Left ventricle myocardium inferior (tissue), 1 donor: ENCODE results near the gene HIGD1B. TPM values are rescaled to one million over a fixed set of nuclear protein-coding genes. Genes with fewer than 3 reads are reported as not detected.
A peak's percentile ranks its signal among the peaks of the same experiment; 100 is the strongest.

Experiments used
- DNase-seq: peaks from one replicate; pipeline ENCODE4 v3.0.0-alpha.2; 2020
- H3K27ac ChIP-seq: fragments of 200-600 bp; replicated peaks from 2 replicates; pipeline ENCODE4 v1.8.0; 2021
- H3K27me3 ChIP-seq: fragments of 200-600 bp; 2 replicates; pipeline ENCODE4 v1.8.0; 2021; ENCODE audit warnings: low read depth
- H3K36me3 ChIP-seq: fragments of 200-600 bp; 2 replicates; pipeline ENCODE4 v1.8.0; 2021
- H3K4me1 ChIP-seq: fragments of 200-600 bp; 2 replicates; pipeline ENCODE4 v1.8.0; 2021
- H3K4me3 ChIP-seq: fragments of 200-600 bp; 2 replicates; pipeline ENCODE4 v1.8.0; 2021; ENCODE audit warnings: mild to moderate bottlenecking, moderate library complexity
- H3K9me3 ChIP-seq: fragments of 200-600 bp; replicated peaks from 2 replicates; pipeline ENCODE4 v1.8.0; 2021
- intact Hi-C: fragments of 100-400 bp; cut with micrococcal nuclease; formaldehyde crosslinking; loops from one replicate; pipeline ENCODE4 v1.11.0; 2022
- total RNA-seq: library from RNA; stranded (reverse); fragmentation: NEBNext Ultra II Directional; extraction: Animal tissue kit (Norgen Biotek cat#: 25700); gene quantifications from one replicate; pipeline ENCODE4 v1.2.1, GENCODE V29; 2021
- TF ChIP-seq, protein P1 (sequence below): fragments of 200-600 bp; IDR thresholded peaks from 2 replicates; pipeline ENCODE4 v1.8.0; 2021; ENCODE audit warnings: antibody characterized with exemption, mild to moderate bottlenecking, borderline replicate concordance
- donor health status: DM: no; HTN: yes; CAD: no; lungs with severe emphysema.

HIGD1B gene
- total RNA-seq, 1 donor from 2014 or later = 18.3 TPM

- no peak overlapping the region for H3K4me3 ChIP-seq
- intact Hi-C loops = no loop called here
- TF ChIP-seq, protein P1, sequence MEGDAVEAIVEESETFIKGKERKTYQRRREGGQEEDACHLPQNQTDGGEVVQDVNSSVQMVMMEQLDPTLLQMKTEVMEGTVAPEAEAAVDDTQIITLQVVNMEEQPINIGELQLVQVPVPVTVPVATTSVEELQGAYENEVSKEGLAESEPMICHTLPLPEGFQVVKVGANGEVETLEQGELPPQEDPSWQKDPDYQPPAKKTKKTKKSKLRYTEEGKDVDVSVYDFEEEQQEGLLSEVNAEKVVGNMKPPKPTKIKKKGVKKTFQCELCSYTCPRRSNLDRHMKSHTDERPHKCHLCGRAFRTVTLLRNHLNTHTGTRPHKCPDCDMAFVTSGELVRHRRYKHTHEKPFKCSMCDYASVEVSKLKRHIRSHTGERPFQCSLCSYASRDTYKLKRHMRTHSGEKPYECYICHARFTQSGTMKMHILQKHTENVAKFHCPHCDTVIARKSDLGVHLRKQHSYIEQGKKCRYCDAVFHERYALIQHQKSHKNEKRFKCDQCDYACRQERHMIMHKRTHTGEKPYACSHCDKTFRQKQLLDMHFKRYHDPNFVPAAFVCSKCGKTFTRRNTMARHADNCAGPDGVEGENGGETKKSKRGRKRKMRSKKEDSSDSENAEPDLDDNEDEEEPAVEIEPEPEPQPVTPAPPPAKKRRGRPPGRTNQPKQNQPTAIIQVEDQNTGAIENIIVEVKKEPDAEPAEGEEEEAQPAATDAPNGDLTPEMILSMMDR = peak; percentile 72
- H3K27me3 ChIP-seq = no peaks in the 10 kb centered on the region
- no peak for DNase-seq
- H3K9me3 ChIP-seq = no peaks in the 10 kb centered on the region
- no peaks in the 10 kb centered on the region for H3K4me1 ChIP-seq
- H3K27ac ChIP-seq = no peak overlapping the region
- H3K36me3 ChIP-seq = peaks cover 96% of the 10 kb centered on the region
Measured at GRCh38 chr17:44878627-44879221, 31.0 kb downstream of the HIGD1B start.

- no peak overlapping the region for H3K4me3 ChIP-seq
- H3K9me3 ChIP-seq = no peaks in the 10 kb centered on the region
- TF ChIP-seq, protein P1 = no peak
- H3K27ac ChIP-seq = no peak overlapping the region
- DNase-seq = no peak
- H3K4me1 ChIP-seq = no peaks in the 10 kb centered on the region
- H3K27me3 ChIP-seq = no peaks in the 10 kb centered on the region
- H3K36me3 ChIP-seq = peaks cover 98% of the 10 kb centered on the region
- intact Hi-C loops = no loop called here
Measured at GRCh38 chr17:44879376-44879775, 31.7 kb downstream of the HIGD1B start.

DNA sequence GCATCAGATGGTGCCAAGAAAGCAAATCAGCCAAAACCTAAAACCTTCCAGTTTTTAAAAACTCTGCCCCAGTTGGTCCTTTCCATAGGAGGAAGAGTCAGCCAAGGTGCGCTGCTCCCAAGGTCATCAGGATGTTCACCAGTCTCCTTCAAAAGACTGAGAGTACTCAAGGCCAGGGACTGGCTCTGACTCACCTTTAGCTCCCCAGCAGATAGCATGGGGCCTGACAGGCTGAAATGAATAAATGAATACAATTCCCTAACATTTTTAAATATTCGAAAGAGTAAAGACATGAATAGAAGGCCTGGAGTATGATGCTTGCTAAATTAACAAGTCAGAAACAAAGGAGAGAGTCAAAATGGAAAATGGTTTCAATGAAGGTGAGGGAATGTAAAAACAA is 32.4 kb downstream of the HIGD1B start:
- TF ChIP-seq, protein P1 = no peak

DNA sequence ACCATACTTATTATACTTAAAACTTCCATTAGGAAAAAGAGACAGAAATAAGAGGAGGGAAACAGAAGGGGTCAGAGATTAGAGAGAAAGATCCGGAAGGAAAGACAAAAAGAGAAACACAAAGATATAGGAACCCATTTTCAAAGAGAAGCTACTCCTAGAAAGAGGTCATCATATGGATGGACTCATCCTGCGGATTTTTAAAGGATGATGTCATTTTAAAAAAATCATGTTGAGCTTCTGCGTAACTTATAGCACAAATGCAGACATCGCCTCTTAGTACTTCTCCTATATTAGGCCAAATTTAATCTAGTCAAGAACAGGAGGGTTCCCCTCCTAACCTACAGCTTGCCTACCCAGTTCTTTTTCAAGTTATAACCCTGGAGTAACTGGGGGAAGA is 33.5 kb downstream of the HIGD1B start:
- Histone ChIP-seq H3K4me1 (no peaks in the 10 kb centered on the region), H3K4me3 (no peak overlapping the region), H3K9me3 (no peaks in the 10 kb centered on the region), H3K27ac (no peak overlapping the region), H3K27me3 (no peaks in the 10 kb centered on the region), H3K36me3 (peaks cover 98% of the 10 kb centered on the region)
- no peak for DNase-seq
- TF ChIP-seq, protein P1 = no peak
- intact Hi-C loops = no loop called here

More for the DNA sequence above, 32.4 kb downstream of the HIGD1B start:
- Histone ChIP-seq H3K36me3 (peaks cover 98% of the 10 kb centered on the region), H3K27me3 (no peaks in the 10 kb centered on the region), H3K4me1 (no peaks in the 10 kb centered on the region), H3K27ac (no peak overlapping the region), H3K4me3 (no peak overlapping the region), H3K9me3 (no peaks in the 10 kb centered on the region)
- intact Hi-C loops = no loop called here
- no peak for DNase-seq

DNA sequence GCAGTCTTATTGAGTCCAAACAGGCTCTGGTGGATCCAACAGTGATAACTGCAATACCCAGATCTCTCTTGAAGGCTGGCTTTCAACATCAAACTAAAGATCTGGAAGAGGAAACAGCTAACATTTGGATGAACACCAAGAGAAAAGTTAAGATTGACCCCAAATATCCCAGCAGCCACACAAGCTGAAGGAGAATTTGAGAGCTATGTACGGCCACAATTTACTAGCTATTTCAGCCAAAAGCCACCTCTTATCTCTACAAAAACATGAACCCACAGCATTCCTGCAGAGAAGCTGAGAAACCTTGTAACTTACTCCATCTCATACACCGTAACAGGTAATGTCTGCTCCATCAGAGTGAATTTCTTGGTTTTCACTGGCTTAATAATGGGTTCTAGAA is 37.3 kb downstream of the HIGD1B start:
- no peak for DNase-seq

More for the DNA sequence above, 37.3 kb downstream of the HIGD1B start:
- intact Hi-C loops = no loop called here
- Histone ChIP-seq H3K27ac (no peak overlapping the region), H3K9me3 (no peaks in the 10 kb centered on the region), H3K4me1 (peaks cover 15% of the 10 kb centered on the region), H3K36me3 (peaks cover 71% of the 10 kb centered on the region), H3K4me3 (no peak overlapping the region), H3K27me3 (no peaks in the 10 kb centered on the region)
- TF ChIP-seq, protein P1 = no peak
